Mesothelial cell of epicardium (in vitro differentiated cells): ENCODE results near the gene ABR. TPM values are rescaled to one million over a fixed set of nuclear protein-coding genes. Genes with fewer than 3 reads are reported as not detected.

Source experiments
- DNase-seq, 2 experiments: peaks; one replicate each; pipeline ENCODE4 v3.0.0; 2021; ENCODE audit warnings: low spot score in 2 of 2; ENCODE audit not compliant: unreplicated experiment in 2 of 2
- H3K27ac Mint-ChIP-seq: 2 replicates; pipeline ENCODE4 v1.8.0; 2021; ENCODE audit warnings: mixed read lengths
- H3K27me3 Mint-ChIP-seq: 2 replicates; pipeline ENCODE4 v1.8.0; 2021; ENCODE audit warnings: low read depth, mixed read lengths
- H3K36me3 Mint-ChIP-seq: 2 replicates; pipeline ENCODE4 v1.8.0; 2021; ENCODE audit warnings: mixed read lengths
- H3K4me1 Mint-ChIP-seq: 2 replicates; pipeline ENCODE4 v1.8.0; 2021; ENCODE audit warnings: mixed read lengths
- H3K4me3 Mint-ChIP-seq: 2 replicates; pipeline ENCODE4 v1.8.0; 2021; ENCODE audit warnings: mild to moderate bottlenecking, moderate library complexity, mixed read lengths
- H3K9me3 Mint-ChIP-seq: 2 replicates; pipeline ENCODE4 v1.8.0; 2021; ENCODE audit warnings: mixed read lengths
- total RNA-seq: library from RNA; stranded (reverse); gene quantifications from 3 replicates; pipeline ENCODE4 v1.2.1, GENCODE V29; 2021
- TF ChIP-seq, protein P1 (sequence below): fragments of 200-600 bp; sonication (generic); IDR thresholded peaks from one replicate; pipeline ENCODE4 v1.5.0; 2021; ENCODE audit warnings: antibody characterized with exemption; ENCODE audit not compliant: unreplicated experiment

ABR gene
- total RNA-seq, 1 donor from 2014 or later: 70.1 TPM

- H3K36me3 Mint-ChIP-seq: no peaks in the 10 kb centered on the region
- H3K4me3 Mint-ChIP-seq: no peak overlapping the region
- H3K27me3 Mint-ChIP-seq: peaks cover 64% of the 10 kb centered on the region
- no peak overlapping the region for H3K27ac Mint-ChIP-seq
- no peaks in the 10 kb centered on the region for H3K4me1 Mint-ChIP-seq
- no peak for DNase-seq
- H3K9me3 Mint-ChIP-seq: no peaks in the 10 kb centered on the region
- TF ChIP-seq, protein P1, sequence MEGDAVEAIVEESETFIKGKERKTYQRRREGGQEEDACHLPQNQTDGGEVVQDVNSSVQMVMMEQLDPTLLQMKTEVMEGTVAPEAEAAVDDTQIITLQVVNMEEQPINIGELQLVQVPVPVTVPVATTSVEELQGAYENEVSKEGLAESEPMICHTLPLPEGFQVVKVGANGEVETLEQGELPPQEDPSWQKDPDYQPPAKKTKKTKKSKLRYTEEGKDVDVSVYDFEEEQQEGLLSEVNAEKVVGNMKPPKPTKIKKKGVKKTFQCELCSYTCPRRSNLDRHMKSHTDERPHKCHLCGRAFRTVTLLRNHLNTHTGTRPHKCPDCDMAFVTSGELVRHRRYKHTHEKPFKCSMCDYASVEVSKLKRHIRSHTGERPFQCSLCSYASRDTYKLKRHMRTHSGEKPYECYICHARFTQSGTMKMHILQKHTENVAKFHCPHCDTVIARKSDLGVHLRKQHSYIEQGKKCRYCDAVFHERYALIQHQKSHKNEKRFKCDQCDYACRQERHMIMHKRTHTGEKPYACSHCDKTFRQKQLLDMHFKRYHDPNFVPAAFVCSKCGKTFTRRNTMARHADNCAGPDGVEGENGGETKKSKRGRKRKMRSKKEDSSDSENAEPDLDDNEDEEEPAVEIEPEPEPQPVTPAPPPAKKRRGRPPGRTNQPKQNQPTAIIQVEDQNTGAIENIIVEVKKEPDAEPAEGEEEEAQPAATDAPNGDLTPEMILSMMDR: no peak
These were observed 29.2 kb upstream of the ABR start for GRCh38 chr17:1208966-1209365.

DNA sequence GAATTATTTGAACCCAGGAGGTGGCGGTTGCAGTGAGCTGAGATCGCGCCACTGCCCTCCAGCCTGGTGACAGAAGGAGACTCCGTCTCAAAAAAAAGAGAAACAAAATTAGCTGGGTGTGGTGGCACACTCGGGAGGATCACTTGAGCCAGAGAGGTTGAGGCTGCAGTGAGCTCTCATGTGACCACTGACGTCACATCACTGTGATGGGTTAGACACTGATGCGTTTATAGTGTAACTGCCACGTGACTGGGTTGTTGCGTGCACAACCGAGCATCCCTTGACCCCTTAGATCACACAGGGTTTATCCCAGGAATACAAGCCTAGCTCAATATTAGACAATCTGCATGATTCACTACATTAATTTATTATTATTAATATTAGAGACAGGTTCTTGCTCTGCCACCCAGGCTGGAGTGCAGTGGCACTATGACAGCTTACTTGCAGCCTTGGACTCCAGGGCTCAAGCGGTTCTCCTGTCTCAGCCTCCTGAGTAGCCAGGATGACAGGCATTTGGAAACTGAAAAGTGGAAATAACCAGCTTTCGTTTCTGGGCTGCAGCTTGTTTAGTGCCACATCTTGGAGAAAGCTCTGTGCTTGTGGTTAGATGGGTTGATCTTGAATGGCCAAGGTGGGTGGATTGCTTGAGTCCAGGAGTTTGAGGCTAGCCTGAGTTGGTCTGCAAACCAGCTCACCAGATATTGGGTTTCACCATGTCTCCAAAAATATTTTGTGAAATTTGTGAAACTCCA is 26.4 kb upstream of the ABR start:
- H3K36me3 Mint-ChIP-seq: no peaks in the 10 kb centered on the region
- DNase-seq: no peak
- H3K27me3 Mint-ChIP-seq: peaks cover 42% of the 10 kb centered on the region
- TF ChIP-seq, protein P1: no peak
- no peak overlapping the region for H3K27ac Mint-ChIP-seq
- no peak overlapping the region for H3K4me3 Mint-ChIP-seq
- no peaks in the 10 kb centered on the region for H3K9me3 Mint-ChIP-seq
- no peaks in the 10 kb centered on the region for H3K4me1 Mint-ChIP-seq

- no peak for DNase-seq
- H3K4me3 Mint-ChIP-seq: peak overlapping the region; percentile 54
- H3K27ac Mint-ChIP-seq: no peak overlapping the region
- TF ChIP-seq, protein P1: no peak
- H3K36me3 Mint-ChIP-seq: no peaks in the 10 kb centered on the region
- H3K27me3 Mint-ChIP-seq: peaks cover 22% of the 10 kb centered on the region
- H3K9me3 Mint-ChIP-seq: no peaks in the 10 kb centered on the region
- H3K4me1 Mint-ChIP-seq: no peaks in the 10 kb centered on the region
These were observed 24.1 kb upstream of the ABR start for GRCh38 chr17:1203967-1204291.

GRCh38 chr17:1203111-1203966 is 23.6 kb upstream of the ABR start:
- Mint-ChIP-seq H3K9me3 (no peaks in the 10 kb centered on the region), H3K4me3 (peak overlapping the region; percentile 54)

GRCh38 chr17:1202291-1202690 is 22.5 kb upstream of the ABR start:
- H3K4me1 Mint-ChIP-seq: peaks cover 4% of the 10 kb centered on the region
- TF ChIP-seq, protein P1: no peak
- H3K9me3 Mint-ChIP-seq: no peaks in the 10 kb centered on the region
- peaks cover 13% of the 10 kb centered on the region for H3K27me3 Mint-ChIP-seq
- no peaks in the 10 kb centered on the region for H3K36me3 Mint-ChIP-seq
- H3K27ac Mint-ChIP-seq: no peak overlapping the region
- no peak for DNase-seq
- peak overlapping the region; percentile 2 for H3K4me3 Mint-ChIP-seq

More at GRCh38 chr17:1203111-1203966, 23.6 kb upstream of the ABR start:
- Mint-ChIP-seq H3K4me1 (no peaks in the 10 kb centered on the region), H3K27ac (no peak overlapping the region), H3K27me3 (peaks cover 18% of the 10 kb centered on the region), H3K36me3 (no peaks in the 10 kb centered on the region)
- DNase-seq: peak in 1 of 2 experiments; percentile 62
- TF ChIP-seq, protein P1: no peak
